IMR-90 (cell line): Measurements from ENCODE around the gene FBRSL1. TPM values are rescaled to one million over a fixed set of nuclear protein-coding genes. Genes with fewer than 3 reads are reported as not detected.

Experiments used
- ATAC-seq: fragments of 200-7000 bp; cut with Tn5 transposase; 2 replicates; pipeline ENCODE4 v1.9.1; 2020; ENCODE audit warnings: low read depth, mild to moderate bottlenecking, moderate library complexity
- BruUV-seq: library from RNA; stranded (reverse); fragments of 400-500 nt; replicated peaks from 2 replicates; lab custom pipeline; 2021; lab: Mats Ljungman, UMichigan
- CTCF ChIA-PET: fragments of 300-600 bp; formaldehyde crosslinking; extraction: SDS; loops from one replicate; lab custom pipeline; 2021; ENCODE audit warnings: antibody characterized with exemption; lab: Yijun Ruan, JAX
- POLR2A ChIA-PET: fragments of 300-600 bp; sonication (Branson Sonifier 250); formaldehyde crosslinking; loops from one replicate; lab custom pipeline; 2022; ENCODE audit warnings: antibody characterized with exemption; ENCODE audit not compliant: unreplicated experiment; lab: Charles Lee
- DNase-seq: peaks from one replicate; pipeline ENCODE4 v3.0.0; 2013
- H2AFZ ChIP-seq: replicated peaks from 2 replicates; pipeline ENCODE3; 2013; ENCODE audit warnings: low read length, mild to moderate bottlenecking; ENCODE audit not compliant: poor library complexity
- H2AK5ac ChIP-seq: 2 replicates; pipeline ENCODE4 v1.6.1; 2013; ENCODE audit warnings: low read depth, low read length, inconsistent platforms
- H2AK9ac ChIP-seq: replicated peaks from 2 replicates; pipeline ENCODE3; 2013; ENCODE audit warnings: mild to moderate bottlenecking, low read depth, low read length, moderate library complexity; ENCODE audit not compliant: poor library complexity
- H2BK120ac ChIP-seq: 2 replicates; pipeline ENCODE4 v1.6.1; 2013; ENCODE audit warnings: low read depth, low read length, inconsistent platforms
- H2BK15ac ChIP-seq: 3 replicates; pipeline ENCODE4 v1.6.1; 2013; ENCODE audit warnings: low read depth, low read length, inconsistent platforms
- H2BK20ac ChIP-seq: 2 replicates; pipeline ENCODE4 v1.6.1; 2013; ENCODE audit warnings: low read depth, mild to moderate bottlenecking, inconsistent platforms, low read length, moderate library complexity
- H2BK5ac ChIP-seq: 2 replicates; pipeline ENCODE4 v1.6.1; 2013; ENCODE audit warnings: mild to moderate bottlenecking, low read depth, low read length, inconsistent platforms; ENCODE audit not compliant: poor library complexity, severe bottlenecking
- H3K14ac ChIP-seq: replicated peaks from 2 replicates; pipeline ENCODE4 v1.6.1; 2013; ENCODE audit warnings: low read depth, low read length, inconsistent platforms
- H3K18ac ChIP-seq: 2 replicates; pipeline ENCODE4 v1.6.1; 2013; ENCODE audit warnings: low read depth, low read length, control low read depth
- H3K23ac ChIP-seq: 2 replicates; pipeline ENCODE4 v1.6.1; 2013; ENCODE audit warnings: low read depth, low read length, inconsistent platforms
- H3K27ac ChIP-seq: 2 replicates; pipeline ENCODE4 v1.5.1; 2013; ENCODE audit warnings: mild to moderate bottlenecking, control low read depth, low read length; ENCODE audit not compliant: insufficient read depth
- H3K27me3 ChIP-seq: 2 replicates; pipeline ENCODE4 v1.6.1; 2013; ENCODE audit warnings: low read length; ENCODE audit not compliant: control insufficient read depth, insufficient read depth
- H3K36me3 ChIP-seq: 2 replicates; pipeline ENCODE4 v1.6.1; 2013; ENCODE audit warnings: low read length, mixed read lengths; ENCODE audit not compliant: control insufficient read depth, insufficient read depth
- H3K4ac ChIP-seq: 2 replicates; pipeline ENCODE4 v1.6.1; 2013; ENCODE audit warnings: low read depth, low read length, inconsistent platforms
- H3K4me1 ChIP-seq: 2 replicates; pipeline ENCODE4 v1.6.1; 2013; ENCODE audit warnings: low read length, mixed read lengths; ENCODE audit not compliant: control insufficient read depth, insufficient read depth
- H3K4me2 ChIP-seq: 2 replicates; pipeline ENCODE4 v1.6.1; 2013; ENCODE audit warnings: low read depth, mild to moderate bottlenecking, control low read depth, low read length, moderate library complexity
- H3K4me3 ChIP-seq: 2 replicates; pipeline ENCODE4 v1.5.1; 2013; ENCODE audit warnings: low read depth, mild to moderate bottlenecking, control low read depth, low read length, moderate library complexity; ENCODE audit not compliant: insufficient read depth
- H3K56ac ChIP-seq: 2 replicates; pipeline ENCODE4 v1.6.1; 2013; ENCODE audit warnings: low read length, inconsistent platforms; ENCODE audit not compliant: insufficient read depth; ENCODE audit errors: extremely low read depth
- H3K79me1 ChIP-seq, 2 experiments: 2 replicates each; pipeline ENCODE4 v1.6.1; 2013; ENCODE audit warnings: low read length in 2 of 2, inconsistent platforms in 1 of 2, low read depth in 1 of 2
- H3K9ac ChIP-seq: 2 replicates; pipeline ENCODE4 v1.6.1; 2013; ENCODE audit warnings: low read depth, low read length, control low read depth
- H3K9me1 ChIP-seq: 2 replicates; pipeline ENCODE4 v1.6.1; 2013; ENCODE audit warnings: low read length, inconsistent platforms; ENCODE audit not compliant: insufficient read depth
- H3K9me3 ChIP-seq: 2 replicates; pipeline ENCODE4 v1.6.1; 2013; ENCODE audit warnings: low read length; ENCODE audit not compliant: control insufficient read depth, insufficient read depth
- H4K20me1 ChIP-seq: 2 replicates; pipeline ENCODE4 v1.6.1; 2013; ENCODE audit warnings: low read length, inconsistent platforms; ENCODE audit not compliant: insufficient read depth
- H4K5ac ChIP-seq: 2 replicates; pipeline ENCODE4 v1.6.1; 2013; ENCODE audit warnings: mild to moderate bottlenecking, low read depth, low read length, control low read depth
- H4K8ac ChIP-seq, 2 experiments: 2 replicates each; pipeline ENCODE4 v1.6.1; 2013; ENCODE audit warnings: low read depth in 2 of 2, low read length in 2 of 2, control low read depth in 1 of 2, inconsistent platforms in 1 of 2
- H4K91ac ChIP-seq: 2 replicates; pipeline ENCODE4 v1.6.1; 2013; ENCODE audit warnings: low read depth, low read length, inconsistent platforms; ENCODE audit not compliant: insufficient read depth
- BHLHE40 ChIP-seq: fragments of 150-350 bp; IDR thresholded peaks from 2 replicates; pipeline ENCODE4 v1.6.1; 2016; ENCODE audit warnings: mild to moderate bottlenecking, low read depth, low read length
- CEBPB ChIP-seq: IDR thresholded peaks from 2 replicates; pipeline ENCODE4 v1.6.1; 2012; ENCODE audit warnings: low read depth, low read length, improper control_type of control experiment
- CTCF ChIP-seq: conservative IDR thresholded peaks from 2 replicates; pipeline ENCODE4 v1.5.1; 2012; ENCODE audit warnings: mild to moderate bottlenecking, low read depth, low read length, improper control_type of control experiment
- ELK1 ChIP-seq: fragments of 150-350 bp; IDR thresholded peaks from 2 replicates; pipeline ENCODE4 v1.6.1; 2016; ENCODE audit warnings: low read depth, mild to moderate bottlenecking, low read length, moderate library complexity, borderline replicate concordance
- MXI1 ChIP-seq: IDR thresholded peaks from 2 replicates; pipeline ENCODE4 v1.6.1; 2012; ENCODE audit warnings: low read depth, mild to moderate bottlenecking, low read length, moderate library complexity, borderline replicate concordance
- NFE2L2 ChIP-seq: fragments of 150-350 bp; IDR thresholded peaks from 2 replicates; pipeline ENCODE4 v1.6.1; 2016; ENCODE audit warnings: low read depth, mild to moderate bottlenecking, low read length
- POLR2A ChIP-seq: IDR thresholded peaks from 2 replicates; pipeline ENCODE4 v1.6.1; 2012; ENCODE audit warnings: mild to moderate bottlenecking, low read depth, low read length
- RAD21 ChIP-seq: IDR thresholded peaks from 2 replicates; pipeline ENCODE4 v1.6.1; 2012; ENCODE audit warnings: low read length, improper control_type of control experiment
- WGBS, 2 experiments: methylation state at CpG; one replicate each; pipeline versions ENCODE4 v1.1.5 to v1.1.7; 2013; ENCODE audit warnings: missing lambda C conversion rate in 2 of 2; ENCODE audit not compliant: insufficient read length in 1 of 2; ENCODE audit errors: extremely low coverage in 2 of 2; 5-methylcytosine and 5-hydroxymethylcytosine counted together
- dilution Hi-C: fragments of 300-500 bp; cut with HindIII; formaldehyde crosslinking; loops from one replicate; pipeline ENCODE4 v1.14.3; 2018; ENCODE audit warnings: low sequenced_read_pairs; ENCODE audit not compliant: unreplicated experiment
- in situ Hi-C: fragments of 300-500 bp; cut with MboI; formaldehyde crosslinking; loops from 3 replicates; pipeline ENCODE4 v1.14.3; 2019; ENCODE audit warnings: low sequenced_read_pairs, inconsistent platforms, mixed read lengths
- intact Hi-C: fragments of 100-400 bp; cut with micrococcal nuclease; formaldehyde crosslinking; loops from 2 replicates; pipeline ENCODE4 v1.10.0; 2022
- polyA plus RNA-seq, 3 experiments: library from polyadenylated mRNA; depleted of rRNA; stranded (reverse); fragments of >200 nt; gene quantifications; 2 replicates each; pipeline ENCODE4 v1.2.3, GENCODE V29; 2012; ENCODE audit warnings: low replicate concordance in 1 of 3
- total RNA-seq: library from RNA; depleted of rRNA; stranded (reverse); fragments of >200 nt; gene quantifications from 2 replicates; pipeline ENCODE4 v1.2.3, GENCODE V29; 2012

FBRSL1 gene
- total and polyA plus RNA-seq, 2 of the 4 experiments (the other 2 are of a cell fraction) = 0.36 to 10.8 TPM

DNA sequence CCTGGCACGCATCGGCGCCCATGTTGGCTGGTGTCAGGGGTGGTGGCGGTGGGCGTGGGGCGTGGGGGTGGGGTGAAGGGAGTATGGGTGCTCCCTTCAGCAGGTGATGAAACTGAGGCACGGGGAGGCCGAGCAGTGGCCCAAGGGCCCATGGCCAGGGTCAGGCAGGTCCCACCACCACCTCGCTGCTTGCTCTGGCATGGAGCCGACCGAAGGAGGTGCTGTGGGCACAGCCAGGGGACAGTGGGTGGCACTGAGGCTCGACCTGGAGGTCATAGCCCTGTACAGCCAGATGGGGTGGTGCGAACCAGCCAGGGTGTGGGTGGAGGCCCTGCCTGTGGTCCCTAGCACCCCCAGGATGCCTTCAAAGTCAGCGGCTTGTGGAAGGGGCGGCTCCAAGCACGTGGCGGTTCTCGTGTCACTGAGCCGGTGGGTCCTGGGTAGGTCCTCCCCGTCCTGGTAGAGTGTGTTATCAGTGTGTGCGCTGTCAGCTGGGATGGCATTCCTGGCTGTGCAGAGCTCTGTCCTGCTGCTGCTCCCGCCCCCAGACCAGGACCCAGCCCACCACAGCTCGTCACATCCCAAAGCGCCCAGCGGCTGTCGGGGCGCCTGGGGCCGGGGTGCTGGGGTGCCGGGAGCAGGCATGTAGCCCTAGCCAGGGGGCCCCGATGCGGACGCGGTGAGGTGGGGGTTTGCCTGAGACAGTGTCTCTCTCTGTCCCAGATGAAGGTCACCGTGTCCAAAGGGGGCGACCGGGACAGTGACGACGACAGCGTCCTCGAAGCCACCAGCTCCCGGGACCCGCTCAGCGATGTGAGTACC is 35.3 kb downstream of the FBRSL1 start (continued):
- TF ChIP-seq CTCF = no peak

DNA sequence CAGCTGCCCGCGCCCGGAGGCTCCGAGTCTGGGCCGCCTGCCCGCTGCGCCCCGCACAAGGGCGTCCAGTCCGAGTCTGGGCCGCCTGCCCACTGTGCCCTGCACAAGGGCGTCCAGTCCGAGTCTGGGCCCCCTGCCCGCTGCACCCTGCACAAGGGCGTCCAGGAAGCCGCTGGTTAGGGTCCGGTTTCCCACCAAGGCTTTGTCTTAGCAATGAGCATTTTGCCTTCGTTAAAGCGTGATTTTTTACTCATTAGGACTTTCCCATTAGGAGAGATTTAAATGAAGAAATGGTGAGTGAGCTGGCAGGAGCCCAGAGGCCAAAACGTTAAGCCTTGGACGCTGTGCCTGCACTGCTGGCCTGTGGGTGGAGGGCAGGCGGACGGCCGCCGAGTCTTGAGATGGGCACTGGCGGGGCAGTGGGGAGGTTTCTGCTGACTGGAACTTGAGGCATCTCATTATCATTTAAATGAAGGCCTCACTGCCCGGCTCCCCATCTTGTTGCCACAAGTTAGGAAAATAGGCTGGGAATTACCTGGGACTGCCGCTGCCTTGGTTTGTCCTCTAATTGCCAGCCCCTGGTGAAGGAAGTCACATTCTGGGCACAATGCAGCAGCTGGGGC is 36.0 kb downstream of the FBRSL1 start:
- WGBS, 2 experiments = 87% methylated on average over 14 of the region's 28 CpGs; no CpG with 5 or more reads in 1 of the 2 experiments
- ATAC-seq = no peak
- Histone ChIP-seq H2BK20ac (no peak overlapping the region), H3K36me3 (peaks cover 2% of the 10 kb centered on the region; the same call in 1 of the 2 replicates), H2AK5ac (no peak overlapping the region), H3K9ac (no peak overlapping the region), H3K79me1 (peaks cover 0 to 8% of the 10 kb centered on the region in 2 experiments; a peak in 2 of 4 replicates), H4K8ac (no peak overlapping the region), H3K56ac (no peak overlapping the region), H3K23ac (no peak overlapping the region), H2AK9ac (no peak overlapping the region), H3K4ac (no peak overlapping the region), H2BK5ac (no peak overlapping the region), H3K14ac (no peak overlapping the region), H3K4me2 (no peak overlapping the region), H3K9me3 (no peaks in the 10 kb centered on the region), H4K91ac (no peak overlapping the region), H4K5ac (no peak overlapping the region), H2BK15ac (no peak overlapping the region), H3K9me1 (no peaks in the 10 kb centered on the region), H3K18ac (no peak overlapping the region), H3K27ac (no peak overlapping the region), H4K20me1 (peaks cover 39% of the 10 kb centered on the region), H3K4me3 (no peak overlapping the region), H2AFZ (no peak overlapping the region), H3K27me3 (no peaks in the 10 kb centered on the region), H2BK120ac (no peak overlapping the region), H3K4me1 (no peaks in the 10 kb centered on the region)
- TF ChIP-seq BHLHE40 (no peak), RAD21 (no peak), CEBPB (no peak), MXI1 (no peak), ELK1 (no peak), POLR2A (no peak), NFE2L2 (no peak)
- CTCF ChIA-PET = interaction anchor here (1.3 kb wide), 1 partner anchor 111 kb away, joined by 3 read pairs; no protein-coding TSS in a partner anchor
- POLR2A ChIA-PET = no interaction called here
- no peak for DNase-seq
- in situ Hi-C loops = no loop called here
- intact Hi-C loops = no loop called here
- dilution Hi-C loops = no loop called here
- BruUV-seq = no TSS peak
